ENCODE results near the gene GLRX3. TPM values are rescaled to one million over a fixed set of nuclear protein-coding genes. Genes with fewer than 3 reads are reported as not detected.
"Not testable (repeated sequence)": the region's sequence is repeated elsewhere in the genome, so short reads cannot be mapped to it uniquely, and the experiment has no call there.

GLRX3 gene
- total RNA-seq (2014; rRNA removed) (98.1 and 107 TPM in 2 replicates), Bru-seq, nascent RNA (percentile 86 among the genes with signal in this experiment), BruChase-seq, experiment 1, labeled RNA remaining after a 6-hour chase (percentile 82 among the genes with signal in this experiment), BruChase-seq, experiment 2, labeled RNA remaining after a 2-hour chase (percentile 86 among the genes with signal in this experiment)
- long read RNA-seq, transcript GLRX3-202 (12 exons, 3,827 nt) = minor isoform, 27 of 160 reads
- long read RNA-seq, transcript GLRX3-201 (11 exons, 1,302 nt) = major isoform, 115 of 160 reads
- long read RNA-seq, partial matches to known transcripts = 2 of 160 reads
- long read RNA-seq, other reads (novel, unspliced or antisense) = 15 of 160 reads

DNA sequence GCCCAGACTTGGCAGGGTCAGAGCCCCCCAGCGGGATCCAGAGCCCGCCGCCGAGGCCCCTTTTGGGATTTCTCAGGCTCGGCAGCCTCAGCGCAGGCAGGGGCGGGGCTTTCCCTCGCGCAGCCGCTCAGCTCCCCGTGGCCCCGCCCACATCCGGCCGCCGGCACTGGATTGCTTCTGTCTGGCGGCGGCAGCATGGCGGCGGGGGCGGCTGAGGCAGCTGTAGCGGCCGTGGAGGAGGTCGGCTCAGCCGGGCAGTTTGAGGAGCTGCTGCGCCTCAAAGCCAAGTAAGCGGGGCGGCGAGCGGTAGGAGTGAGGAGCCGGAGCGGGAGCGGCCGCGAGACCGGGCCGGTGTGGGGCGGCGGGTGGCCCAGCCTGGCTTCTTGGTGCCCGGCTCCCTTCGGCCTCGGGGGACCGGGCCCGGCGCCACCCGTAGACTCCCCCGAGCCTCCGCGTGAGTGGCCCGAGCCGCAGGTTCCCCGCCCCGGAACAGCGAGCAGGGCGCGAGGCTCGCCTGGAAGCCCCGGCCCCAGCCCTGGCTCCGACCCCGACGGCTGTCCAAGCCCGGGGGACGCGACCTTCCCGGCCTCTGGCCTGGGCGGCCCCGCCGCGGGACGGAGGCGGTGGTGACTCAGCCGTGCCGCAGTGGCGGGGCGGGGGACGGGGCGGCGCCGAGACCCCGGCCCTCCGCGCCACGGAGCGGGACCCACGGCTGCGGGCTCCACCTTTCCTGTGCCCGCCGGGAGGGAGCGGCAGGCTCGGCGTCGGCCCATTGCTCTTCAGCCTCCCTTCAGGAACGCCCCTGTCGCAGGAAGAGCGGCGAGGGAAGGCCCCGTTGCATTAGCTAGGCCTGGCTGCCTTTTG, at the start of gene GLRX3:
TSS of gene GLRX3 (plus strand) at position 166 of the 864 bp plus-strand sequence. CDS start at position 196, 30 bp downstream.
- H3K4me1 ChIP-seq (ENCODE audit: insufficient read depth, low read length) = peaks cover 14% of the 10 kb centered on the region
- ATAC-seq (peak; percentile 71), DNase-seq (peak; percentile 73)
- peaks cover 31% of the 10 kb centered on the region for H4K20me1 ChIP-seq (ENCODE audit: low read length)
- no peaks in the 10 kb centered on the region for H3K9me3 ChIP-seq (ENCODE audit: low read length)
- no peaks in the 10 kb centered on the region for H3K36me3 ChIP-seq (ENCODE audit: low read depth, low read length)
- no peaks in the 10 kb centered on the region for H3F3A ChIP-seq (ENCODE audit: low read length, unreplicated experiment)
- peaks cover 51% of the 10 kb centered on the region for H3K79me2 ChIP-seq (ENCODE audit: low read length)
- peak within 1 kb of the TSS; percentile 99 for H3K4me2 ChIP-seq (ENCODE audit: low read length)
- BruUV-seq (replicated peaks) = no TSS peak
- peak within 1 kb of the TSS; percentile 86 for H3K27ac ChIP-seq (ENCODE audit: low read length)
- no peaks in the 10 kb centered on the region for H3K9me2 ChIP-seq (replicated peaks; ENCODE audit: low read length)
- H3K9ac ChIP-seq (ENCODE audit: low read length) = peak within 1 kb of the TSS; percentile 89
- TF ChIP-seq EZH2phosphoT487 (IDR thresholded peaks at IDR 0.05; ENCODE audit: borderline replicate concordance, low read length) = no peak
- no peak for TF ChIP-seq EZH2 (IDR thresholded peaks at IDR 0.05; ENCODE audit: low read length, unreplicated experiment)
- TF ChIP-seq, protein P1, sequence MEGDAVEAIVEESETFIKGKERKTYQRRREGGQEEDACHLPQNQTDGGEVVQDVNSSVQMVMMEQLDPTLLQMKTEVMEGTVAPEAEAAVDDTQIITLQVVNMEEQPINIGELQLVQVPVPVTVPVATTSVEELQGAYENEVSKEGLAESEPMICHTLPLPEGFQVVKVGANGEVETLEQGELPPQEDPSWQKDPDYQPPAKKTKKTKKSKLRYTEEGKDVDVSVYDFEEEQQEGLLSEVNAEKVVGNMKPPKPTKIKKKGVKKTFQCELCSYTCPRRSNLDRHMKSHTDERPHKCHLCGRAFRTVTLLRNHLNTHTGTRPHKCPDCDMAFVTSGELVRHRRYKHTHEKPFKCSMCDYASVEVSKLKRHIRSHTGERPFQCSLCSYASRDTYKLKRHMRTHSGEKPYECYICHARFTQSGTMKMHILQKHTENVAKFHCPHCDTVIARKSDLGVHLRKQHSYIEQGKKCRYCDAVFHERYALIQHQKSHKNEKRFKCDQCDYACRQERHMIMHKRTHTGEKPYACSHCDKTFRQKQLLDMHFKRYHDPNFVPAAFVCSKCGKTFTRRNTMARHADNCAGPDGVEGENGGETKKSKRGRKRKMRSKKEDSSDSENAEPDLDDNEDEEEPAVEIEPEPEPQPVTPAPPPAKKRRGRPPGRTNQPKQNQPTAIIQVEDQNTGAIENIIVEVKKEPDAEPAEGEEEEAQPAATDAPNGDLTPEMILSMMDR (conservative IDR thresholded peaks at IDR 0.05; ENCODE audit: low read depth, low read length) = no peak
- H2AFZ ChIP-seq (ENCODE audit: low read length) = peak within 1 kb of the TSS; percentile 78
- POLR2A ChIA-PET (ENCODE audit: unreplicated experiment) = interaction anchor here (0.5 to 1.1 kb wide), 3 partner anchors 25 to 26 kb away, joined by 4 to 9 read pairs (median 5); no protein-coding TSS in a partner anchor
- H3K27me3 ChIP-seq (ENCODE audit: low read length) = no peaks in the 10 kb centered on the region
- intact Hi-C loops (cut with micrococcal nuclease) = loop anchor here (1.0 kb wide), 1 partner anchor 25 kb away; no protein-coding TSS in a partner anchor
- peak within 1 kb of the TSS; percentile 89 for H3K4me3 ChIP-seq (ENCODE audit: low read length)
- CTCF ChIA-PET = interaction anchor here (1.0 to 1.1 kb wide), 2 partner anchors 26 to 27 kb away, joined by 5 to 7 read pairs; partner anchors contain the start of gene C10orf143

DNA sequence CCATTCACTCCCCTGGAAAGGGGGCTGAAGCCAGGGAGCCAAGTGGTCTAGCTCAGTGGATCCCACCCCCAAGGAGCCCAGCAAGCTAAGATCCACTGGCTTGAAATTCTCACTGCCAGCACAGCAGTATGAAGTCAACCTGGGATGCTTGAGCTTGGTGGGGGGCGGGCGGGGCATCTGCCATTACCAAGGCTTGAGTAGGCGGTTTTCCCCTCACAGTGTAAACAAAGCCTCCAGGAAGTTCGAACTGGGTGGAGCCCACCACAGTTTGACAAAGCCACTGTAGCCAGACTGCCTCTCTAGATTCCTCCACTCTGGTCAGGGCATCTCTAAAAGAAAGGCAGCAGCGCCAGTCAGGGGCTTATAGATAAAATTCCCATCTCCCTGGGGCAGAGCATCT, 45.6 kb upstream of the GLRX3 start:
- H3K27ac ChIP-seq (ENCODE audit: low read length); H4K20me1 ChIP-seq (ENCODE audit: low read length); H3K36me3 ChIP-seq (ENCODE audit: low read depth, low read length); H3K4me1 ChIP-seq (ENCODE audit: insufficient read depth, low read length); H3K79me2 ChIP-seq (ENCODE audit: low read length); H3F3A ChIP-seq (ENCODE audit: low read length, unreplicated experiment); ATAC-seq; H3K9me2 ChIP-seq (replicated peaks; ENCODE audit: low read length); POLR2A ChIA-PET (ENCODE audit: unreplicated experiment); H3K9me3 ChIP-seq (ENCODE audit: low read length); H3K27me3 ChIP-seq (ENCODE audit: low read length); BruUV-seq (replicated peaks); intact Hi-C loops (cut with micrococcal nuclease); H2AFZ ChIP-seq (ENCODE audit: low read length); H3K4me3 ChIP-seq (ENCODE audit: low read length); H3K9ac ChIP-seq (ENCODE audit: low read length); H3K4me2 ChIP-seq (ENCODE audit: low read length): not testable (repeated sequence)
- peak; percentile 3 for DNase-seq
- CTCF ChIA-PET = interaction anchor here (1.1 kb wide), 1 partner anchor 121 kb away, joined by 7 read pairs; no protein-coding TSS in a partner anchor

DNA sequence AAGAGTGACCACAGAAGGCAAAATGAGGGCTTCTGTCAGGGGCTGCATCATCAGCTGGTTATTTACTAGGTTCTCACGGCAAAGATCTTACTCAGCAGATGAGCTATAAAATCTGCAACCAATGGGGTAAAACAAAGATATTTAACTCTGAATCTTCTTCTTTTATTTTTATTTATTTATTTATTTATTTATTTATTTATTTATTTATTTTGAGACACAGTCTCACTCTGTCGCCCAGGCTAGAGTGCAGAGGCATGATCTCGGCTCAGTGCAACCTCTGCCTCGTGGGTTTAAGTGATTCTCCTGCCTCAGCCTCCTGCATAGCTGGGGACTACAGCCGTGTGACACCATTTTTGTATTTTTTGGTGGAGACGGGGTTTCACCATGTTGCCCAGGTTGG, 36.8 kb upstream of the GLRX3 start:
- ChIA-PET POLR2A (ENCODE audit: unreplicated experiment) (no interaction called here), CTCF (no interaction called here)
- ATAC-seq (no peak), DNase-seq (no peak)
- Histone ChIP-seq H3K4me1 (ENCODE audit: insufficient read depth, low read length) (no peaks in the 10 kb centered on the region), H3F3A (ENCODE audit: low read length, unreplicated experiment) (no peaks in the 10 kb centered on the region), H3K4me2 (ENCODE audit: low read length) (no peak overlapping the region), H3K79me2 (ENCODE audit: low read length) (no peaks in the 10 kb centered on the region), H3K36me3 (ENCODE audit: low read depth, low read length) (no peaks in the 10 kb centered on the region), H4K20me1 (ENCODE audit: low read length) (no peaks in the 10 kb centered on the region), H2AFZ (ENCODE audit: low read length) (no peak overlapping the region), H3K9me3 (ENCODE audit: low read length) (no peaks in the 10 kb centered on the region), H3K9ac (ENCODE audit: low read length) (no peak overlapping the region), H3K27me3 (ENCODE audit: low read length) (no peaks in the 10 kb centered on the region), H3K4me3 (ENCODE audit: low read length) (no peak overlapping the region), H3K9me2 (replicated peaks; ENCODE audit: low read length) (no peaks in the 10 kb centered on the region), H3K27ac (ENCODE audit: low read length) (no peak overlapping the region)
- no TSS peak for BruUV-seq (replicated peaks)
- TF ChIP-seq, protein P1 (conservative IDR thresholded peaks at IDR 0.05; ENCODE audit: low read depth, low read length) = no peak
- TF ChIP-seq EZH2phosphoT487 (IDR thresholded peaks at IDR 0.05; ENCODE audit: borderline replicate concordance, low read length) (no peak), EZH2 (IDR thresholded peaks at IDR 0.05; ENCODE audit: low read length, unreplicated experiment) (no peak)
- intact Hi-C loops (cut with micrococcal nuclease) = no loop called here

Data from PC-3 (cell line).